ENCODE data around the gene MAP3K8. TPM values are rescaled to one million over a fixed set of nuclear protein-coding genes. Genes with fewer than 3 reads are reported as not detected.

The MAP3K8 gene
- total and polyA plus RNA-seq, 2 donors (not counting 3 experiments of a cell fraction or from before 2014, with no cell fraction given), result 5.2 to 10.6 TPM

- Histone ChIP-seq H4K20me1 (replicated peaks; ENCODE audit: control insufficient read depth, extremely low read depth, insufficient read depth, low read length) (no peaks in the 10 kb centered on the region), H2AFZ (ENCODE audit: low read depth, low read length) (no peak overlapping the region), H3K9me3 (replicated peaks; ENCODE audit: control insufficient read depth, insufficient read depth, low read length) (no peaks in the 10 kb centered on the region), H3K9me1 (replicated peaks; ENCODE audit: control insufficient read depth, extremely low read depth, insufficient read depth, low read length) (no peaks in the 10 kb centered on the region), H3K36me3 (ENCODE audit: control insufficient read depth in 2 of 2, extremely low read depth in 1 of 2, insufficient read depth in 2 of 2, low read length in 2 of 2) (no peaks in the 10 kb centered on the region), H3K4me2 (ENCODE audit: insufficient read depth, low read length) (no peak overlapping the region), H3K4me3 (replicated peaks in 1 of 3; ENCODE audit: insufficient read depth in 1 of 3, low read depth in 1 of 3, low read length in 3 of 3) (no peak overlapping the region), H3K4me1 (ENCODE audit: control insufficient read depth, extremely low read depth, insufficient read depth, low read length) (no peaks in the 10 kb centered on the region), H3K27me3 (ENCODE audit: control insufficient read depth in 2 of 2, insufficient read depth in 2 of 2, low read length in 2 of 2) (peaks cover 0 to 10% of the 10 kb centered on the region in 2 experiments), H3K79me2 (ENCODE audit: control insufficient read depth, insufficient read depth, low read length) (no peaks in the 10 kb centered on the region), H3K27ac (ENCODE audit: insufficient read depth, low read depth, low read length) (no peak overlapping the region), H3K9ac (replicated peaks; ENCODE audit: extremely low read depth, insufficient read depth, low read length) (no peak overlapping the region)
- BruUV-seq (replicated peaks), result no TSS peak
- DNase-seq (ENCODE audit: low read depth, low spot score), result no peak
- POLR2A ChIA-PET, result no interaction called here
- intact Hi-C loops (cut with micrococcal nuclease) (no loop called here), dilution Hi-C loops (cut with MboI; ENCODE audit: extremely low pct_ligation_motif_present, low sequenced_read_pairs) (no loop called here)
- FAIRE-seq, result no peak
- CTCF ChIA-PET, result interaction anchor here (1.0 to 2.5 kb wide), 5 partner anchors 25 to 386 kb away, joined by 3 to 9 read pairs (median 5); no protein-coding TSS in a partner anchor
- no peak for TF ChIP-seq CTCF (IDR thresholded peaks at IDR 0.05; ENCODE audit: extremely low read depth in 1 of 2, insufficient read depth in 1 of 2, low read depth in 1 of 2, low read length in 2 of 2)
- no peak for TF ChIP-seq GATA2 (IDR thresholded peaks at IDR 0.05; ENCODE audit: insufficient read depth, insufficient read length, low read depth, low read length)
- no peak for TF ChIP-seq MYC (IDR thresholded peaks at IDR 0.05; ENCODE audit: low read depth, low read length)
- TF ChIP-seq JUN (IDR thresholded peaks at IDR 0.05; ENCODE audit: borderline replicate concordance, insufficient read depth, insufficient read length, low read depth), result no peak
- no peak for TF ChIP-seq POLR2AphosphoS5 (IDR thresholded peaks at IDR 0.05; ENCODE audit: insufficient read depth, low read depth, low read length)
- no peak for TF ChIP-seq FOS (IDR thresholded peaks at IDR 0.05; ENCODE audit: borderline replicate concordance, insufficient read depth, low read length)
- TF ChIP-seq, protein P1, sequence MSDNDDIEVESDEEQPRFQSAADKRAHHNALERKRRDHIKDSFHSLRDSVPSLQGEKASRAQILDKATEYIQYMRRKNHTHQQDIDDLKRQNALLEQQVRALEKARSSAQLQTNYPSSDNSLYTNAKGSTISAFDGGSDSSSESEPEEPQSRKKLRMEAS (IDR thresholded peaks at IDR 0.05; ENCODE audit: insufficient read depth, insufficient read length), result no peak
- no peak for TF ChIP-seq EZH2 (IDR thresholded peaks at IDR 0.05; ENCODE audit: borderline replicate concordance, low read depth, low read length, severe bottlenecking)
- TF ChIP-seq POLR2A (IDR thresholded peaks at IDR 0.05; ENCODE audit: low read depth, low read length), result no peak
Observed at GRCh38 chr10:30384701-30385201, 49.2 kb upstream of the MAP3K8 start.

Data from endothelial cell of umbilical vein (primary cell).